Osteoblast (primary cell): ENCODE data around the gene TECPR1. TPM values are rescaled to one million over a fixed set of nuclear protein-coding genes. Genes with fewer than 3 reads are reported as not detected.

Experiments used
- DNase-seq: peaks from one replicate; pipeline ENCODE4 v3.0.0; 2011; ENCODE audit warnings: low spot score, mixed read lengths; ENCODE audit not compliant: insufficient read length; ENCODE audit errors: missing footprints
- H2AFZ ChIP-seq: 2 replicates; pipeline ENCODE4 v1.6.0; 2011; ENCODE audit warnings: mild to moderate bottlenecking, low read length
- H3K27ac ChIP-seq: 2 replicates; pipeline ENCODE4 v1.5.1; 2011; ENCODE audit warnings: mild to moderate bottlenecking, low read depth, low read length, moderate library complexity
- H3K27me3 ChIP-seq: 2 replicates; pipeline ENCODE4 v1.6.0; 2012; ENCODE audit warnings: mild to moderate bottlenecking, control low read depth, inconsistent platforms, low read length, moderate library complexity; ENCODE audit not compliant: insufficient read depth
- H3K36me3 ChIP-seq: 2 replicates; pipeline ENCODE4 v1.5.1; 2011; ENCODE audit warnings: mild to moderate bottlenecking, low read length, control low read depth, moderate library complexity; ENCODE audit not compliant: insufficient read depth
- H3K4me1 ChIP-seq: 2 replicates; pipeline ENCODE4 v1.5.1; 2011; ENCODE audit warnings: mild to moderate bottlenecking, low read length, control low read depth, moderate library complexity; ENCODE audit not compliant: insufficient read depth
- H3K4me2 ChIP-seq: 2 replicates; pipeline ENCODE4 v1.6.0; 2011; ENCODE audit warnings: mild to moderate bottlenecking, low read length; ENCODE audit not compliant: insufficient read depth
- H3K4me3 ChIP-seq: fragments of 200-600 bp; sonication (generic); 3 replicates; pipeline ENCODE4 v1.5.1; 2012; ENCODE audit warnings: mild to moderate bottlenecking, low read length, inconsistent platforms; ENCODE audit not compliant: insufficient read depth
- H3K79me2 ChIP-seq: 2 replicates; pipeline ENCODE4 v1.6.0; 2012; ENCODE audit warnings: mild to moderate bottlenecking, low read length, control low read depth, inconsistent platforms; ENCODE audit not compliant: insufficient read depth
- H3K9me3 ChIP-seq: 2 replicates; pipeline ENCODE4 v1.5.1; 2011; ENCODE audit warnings: low read depth, low read length, control low read depth
- H4K20me1 ChIP-seq: 2 replicates; pipeline ENCODE4 v1.6.0; 2012; ENCODE audit warnings: mild to moderate bottlenecking, low read length, control low read depth; ENCODE audit not compliant: insufficient read depth
- CTCF ChIP-seq: IDR thresholded peaks from 2 replicates; pipeline ENCODE4 v1.5.1; 2011; ENCODE audit warnings: mild to moderate bottlenecking, low read depth, low read length, moderate library complexity; ENCODE audit errors: extremely low read depth
- total RNA-seq: library from RNA; depleted of rRNA; stranded (reverse); fragments of >200 nt; gene quantifications from 2 replicates; pipeline ENCODE4 v1.2.3, GENCODE V29; 2012

The TECPR1 gene
- total RNA-seq, 1 donor, result 20.3 TPM

GRCh38 chr7:98276241-98276761 lies 24.3 kb upstream of the TECPR1 start:
- no peaks in the 10 kb centered on the region for H3K36me3 ChIP-seq
- H3K27ac ChIP-seq, result no peak overlapping the region
- no peaks in the 10 kb centered on the region for H3K9me3 ChIP-seq
- no peak overlapping the region for H3K4me2 ChIP-seq
- no peak overlapping the region for H3K4me3 ChIP-seq
- H3K27me3 ChIP-seq, result no peaks in the 10 kb centered on the region
- no peak overlapping the region for H2AFZ ChIP-seq
- H4K20me1 ChIP-seq, result no peaks in the 10 kb centered on the region
- TF ChIP-seq CTCF, result no peak
- H3K79me2 ChIP-seq, result no peaks in the 10 kb centered on the region
- DNase-seq, result peak; percentile 54
- H3K4me1 ChIP-seq, result peaks cover 4% of the 10 kb centered on the region

GRCh38 chr7:98267303-98267702 lies 15.3 kb upstream of the TECPR1 start:
- H3K9me3 ChIP-seq, result no peaks in the 10 kb centered on the region
- H3K4me2 ChIP-seq, result no peak overlapping the region
- no peak overlapping the region for H2AFZ ChIP-seq
- no peaks in the 10 kb centered on the region for H3K36me3 ChIP-seq
- TF ChIP-seq CTCF, result no peak
- no peak overlapping the region for H3K4me3 ChIP-seq
- no peak for DNase-seq
- no peaks in the 10 kb centered on the region for H3K79me2 ChIP-seq
- peaks cover 3% of the 10 kb centered on the region for H4K20me1 ChIP-seq
- no peaks in the 10 kb centered on the region for H3K27me3 ChIP-seq
- H3K4me1 ChIP-seq, result peaks cover 7% of the 10 kb centered on the region
- no peak overlapping the region for H3K27ac ChIP-seq

GRCh38 chr7:98266840-98267239 lies 14.8 kb upstream of the TECPR1 start:
- H2AFZ ChIP-seq, result no peak overlapping the region
- DNase-seq, result peak; percentile 87
- no peaks in the 10 kb centered on the region for H3K79me2 ChIP-seq
- no peak overlapping the region for H3K4me3 ChIP-seq
- no peaks in the 10 kb centered on the region for H3K9me3 ChIP-seq
- H3K4me1 ChIP-seq, result peaks cover 7% of the 10 kb centered on the region
- no peaks in the 10 kb centered on the region for H3K36me3 ChIP-seq
- peak; percentile 51 for TF ChIP-seq CTCF
- no peak overlapping the region for H3K27ac ChIP-seq
- H3K4me2 ChIP-seq, result no peak overlapping the region
- no peaks in the 10 kb centered on the region for H3K27me3 ChIP-seq
- peaks cover 3% of the 10 kb centered on the region for H4K20me1 ChIP-seq

GRCh38 chr7:98265841-98266271 lies 13.8 kb upstream of the TECPR1 start:
- no peak for TF ChIP-seq CTCF
- Histone ChIP-seq H3K4me1 (peaks cover 7% of the 10 kb centered on the region), H3K4me3 (peak overlapping the region; percentile 33), H4K20me1 (peaks cover 3% of the 10 kb centered on the region), H3K4me2 (peak overlapping the region; percentile 32), H3K27ac (peak overlapping the region; percentile 50), H2AFZ (no peak overlapping the region), H3K36me3 (peaks cover 6% of the 10 kb centered on the region), H3K9me3 (no peaks in the 10 kb centered on the region), H3K27me3 (no peaks in the 10 kb centered on the region), H3K79me2 (no peaks in the 10 kb centered on the region)
- peak; percentile 87 for DNase-seq
